ENCODE data around the gene SF3B4.
"Not testable (repeated sequence)": the region's sequence is repeated elsewhere in the genome, so short reads cannot be mapped to it uniquely, and the experiment has no call there.

SF3B4 gene

DNA sequence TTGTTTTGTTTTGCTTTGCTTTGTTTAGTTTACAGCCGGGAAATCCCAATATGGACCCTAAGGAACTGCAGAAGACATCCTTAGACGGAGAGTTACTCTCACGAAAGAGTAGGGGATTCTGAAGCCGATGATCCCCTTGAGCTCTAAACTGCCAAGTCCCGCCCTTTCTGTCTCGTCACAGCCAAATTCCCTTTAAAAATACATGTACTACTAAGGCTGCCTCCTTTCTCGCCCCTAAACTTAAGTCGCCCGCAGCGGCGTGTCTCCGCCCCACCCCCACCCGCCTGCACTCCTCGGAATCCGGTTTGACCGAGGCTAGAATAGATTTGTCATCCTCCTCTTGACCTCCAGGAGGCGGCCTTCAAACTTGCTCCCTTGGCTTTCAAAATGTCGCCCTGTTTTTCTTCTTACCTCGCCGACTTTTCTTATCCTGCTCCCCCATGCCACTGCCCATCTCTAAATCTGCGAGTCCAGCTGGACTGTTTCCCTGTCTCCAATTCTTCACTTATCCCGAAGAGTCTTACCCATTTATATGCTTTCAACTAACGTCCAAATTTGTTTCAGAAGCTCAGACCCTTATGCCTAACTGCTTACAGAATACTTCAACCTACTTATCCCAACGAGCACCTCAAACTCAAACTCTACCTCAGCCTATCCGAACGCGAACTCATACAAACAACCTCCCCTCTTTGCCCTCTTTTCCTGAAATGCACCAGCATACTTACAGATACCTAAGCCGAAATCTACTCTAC is 39.2 kb downstream of the SF3B4 start:
- TF ChIP-seq MYC (IDR thresholded peaks at IDR 0.05; ENCODE audit: low read depth, low read length) (peak; percentile 73), POLR2A (IDR thresholded peaks at IDR 0.05; ENCODE audit: extremely low read depth, insufficient read length) (peak; percentile 11), MAX (IDR thresholded peaks at IDR 0.05; ENCODE audit: low read depth, low read length) (peak; percentile 64)
- TF ChIP-seq, protein P1, sequence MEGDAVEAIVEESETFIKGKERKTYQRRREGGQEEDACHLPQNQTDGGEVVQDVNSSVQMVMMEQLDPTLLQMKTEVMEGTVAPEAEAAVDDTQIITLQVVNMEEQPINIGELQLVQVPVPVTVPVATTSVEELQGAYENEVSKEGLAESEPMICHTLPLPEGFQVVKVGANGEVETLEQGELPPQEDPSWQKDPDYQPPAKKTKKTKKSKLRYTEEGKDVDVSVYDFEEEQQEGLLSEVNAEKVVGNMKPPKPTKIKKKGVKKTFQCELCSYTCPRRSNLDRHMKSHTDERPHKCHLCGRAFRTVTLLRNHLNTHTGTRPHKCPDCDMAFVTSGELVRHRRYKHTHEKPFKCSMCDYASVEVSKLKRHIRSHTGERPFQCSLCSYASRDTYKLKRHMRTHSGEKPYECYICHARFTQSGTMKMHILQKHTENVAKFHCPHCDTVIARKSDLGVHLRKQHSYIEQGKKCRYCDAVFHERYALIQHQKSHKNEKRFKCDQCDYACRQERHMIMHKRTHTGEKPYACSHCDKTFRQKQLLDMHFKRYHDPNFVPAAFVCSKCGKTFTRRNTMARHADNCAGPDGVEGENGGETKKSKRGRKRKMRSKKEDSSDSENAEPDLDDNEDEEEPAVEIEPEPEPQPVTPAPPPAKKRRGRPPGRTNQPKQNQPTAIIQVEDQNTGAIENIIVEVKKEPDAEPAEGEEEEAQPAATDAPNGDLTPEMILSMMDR (IDR thresholded peaks at IDR 0.05; ENCODE audit: low read depth, low read length): peak; percentile 41
- peak overlapping the region; percentile 72 for H3K4me3 ChIP-seq (ENCODE audit: low read depth, low read length)
- DNase-seq (ENCODE audit: low read depth): peak; percentile 95

GRCh38 chr1:149887456-149888246 is 40.0 kb downstream of the SF3B4 start:
- DNase-seq (ENCODE audit: low read depth): peak; percentile 97
- TF ChIP-seq MYC (IDR thresholded peaks at IDR 0.05; ENCODE audit: low read depth, low read length) (peak; percentile 55; the same call in 1 of the 2 replicates), MAX (IDR thresholded peaks at IDR 0.05; ENCODE audit: low read depth, low read length) (no peak), POLR2A (IDR thresholded peaks at IDR 0.05; ENCODE audit: extremely low read depth, insufficient read length) (peak; percentile 83)
- TF ChIP-seq, protein P1 (IDR thresholded peaks at IDR 0.05; ENCODE audit: low read depth, low read length): no peak
- peak overlapping the region; percentile 83 for H3K4me3 ChIP-seq (ENCODE audit: low read depth, low read length)

DNA sequence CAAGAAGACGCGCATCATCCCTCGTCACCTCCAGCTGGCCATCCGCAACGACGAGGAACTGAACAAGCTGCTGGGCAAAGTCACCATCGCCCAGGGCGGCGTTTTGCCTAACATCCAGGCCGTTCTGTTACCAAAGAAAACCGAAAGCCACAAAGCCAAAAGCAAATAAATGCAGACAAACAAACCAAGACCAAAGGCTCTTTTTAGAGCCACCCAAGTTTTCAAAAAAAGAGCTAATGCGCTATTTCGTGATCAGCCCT is 40.5 kb downstream of the SF3B4 start:
- H3K4me3 ChIP-seq (ENCODE audit: low read depth, low read length): peak overlapping the region; percentile 83
- DNase-seq (ENCODE audit: low read depth): not testable (repeated sequence)

DNA sequence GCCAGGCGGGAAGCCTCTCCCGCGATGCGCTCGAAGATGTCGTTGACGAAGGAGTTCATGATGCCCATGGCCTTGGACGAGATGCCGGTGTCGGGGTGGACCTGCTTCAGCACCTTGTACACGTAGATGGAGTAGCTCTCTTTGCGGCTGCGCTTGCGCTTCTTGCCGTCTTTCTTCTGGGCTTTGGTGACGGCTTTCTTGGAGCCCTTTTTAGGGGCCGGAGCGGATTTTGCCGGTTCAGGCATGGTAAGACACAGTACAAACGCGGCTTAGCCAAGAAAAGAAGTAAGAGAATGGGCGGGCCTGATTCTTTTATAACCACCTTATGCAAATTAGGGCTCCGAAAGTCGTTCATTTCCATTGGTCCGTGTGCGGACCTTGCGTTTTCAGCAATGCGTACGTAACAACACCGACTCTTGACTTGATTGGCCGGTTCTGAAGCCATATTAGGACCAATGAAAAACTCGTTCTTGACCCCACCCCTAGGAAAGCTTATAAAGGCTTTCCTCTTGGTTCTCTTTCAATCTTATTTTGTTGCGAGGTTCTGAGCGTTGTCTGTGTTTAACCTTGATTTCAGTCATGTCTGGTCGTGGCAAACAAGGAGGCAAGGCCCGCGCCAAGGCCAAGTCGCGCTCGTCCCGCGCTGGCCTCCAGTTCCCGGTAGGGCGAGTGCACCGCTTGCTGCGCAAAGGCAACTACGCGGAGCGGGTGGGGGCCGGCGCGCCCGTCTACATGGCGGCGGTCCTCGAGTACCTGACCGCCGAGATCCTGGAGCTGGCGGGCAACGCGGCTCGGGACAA is 41.0 kb downstream of the SF3B4 start:
- peak; percentile 86 for TF ChIP-seq POLR2A (IDR thresholded peaks at IDR 0.05; ENCODE audit: extremely low read depth, insufficient read length)
- TF ChIP-seq, protein P1 (IDR thresholded peaks at IDR 0.05; ENCODE audit: low read depth, low read length): no peak
- no peak; the same call in 1 of the 2 replicates for TF ChIP-seq MAX (IDR thresholded peaks at IDR 0.05; ENCODE audit: low read depth, low read length)
- no peak for TF ChIP-seq MYC (IDR thresholded peaks at IDR 0.05; ENCODE audit: low read depth, low read length)
- H3K4me3 ChIP-seq (ENCODE audit: low read depth, low read length): peak overlapping the region; percentile 83
- DNase-seq (ENCODE audit: low read depth): peak; percentile 98

DNA sequence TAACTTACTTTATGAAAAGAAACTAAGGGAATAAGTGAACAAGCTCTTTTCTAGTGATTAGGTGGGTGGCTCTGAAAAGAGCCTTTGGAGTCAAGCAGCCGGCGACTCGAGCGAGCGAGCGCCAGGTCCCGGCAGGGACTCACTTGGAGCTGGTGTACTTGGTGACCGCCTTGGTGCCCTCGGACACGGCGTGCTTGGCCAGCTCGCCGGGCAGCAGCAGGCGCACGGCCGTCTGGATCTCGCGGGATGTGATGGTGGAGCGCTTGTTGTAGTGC is 41.5 kb downstream of the SF3B4 start:
- DNase-seq (ENCODE audit: low read depth): not testable (repeated sequence)
- peak overlapping the region; percentile 80 for H3K4me3 ChIP-seq (ENCODE audit: low read depth, low read length)

DNA sequence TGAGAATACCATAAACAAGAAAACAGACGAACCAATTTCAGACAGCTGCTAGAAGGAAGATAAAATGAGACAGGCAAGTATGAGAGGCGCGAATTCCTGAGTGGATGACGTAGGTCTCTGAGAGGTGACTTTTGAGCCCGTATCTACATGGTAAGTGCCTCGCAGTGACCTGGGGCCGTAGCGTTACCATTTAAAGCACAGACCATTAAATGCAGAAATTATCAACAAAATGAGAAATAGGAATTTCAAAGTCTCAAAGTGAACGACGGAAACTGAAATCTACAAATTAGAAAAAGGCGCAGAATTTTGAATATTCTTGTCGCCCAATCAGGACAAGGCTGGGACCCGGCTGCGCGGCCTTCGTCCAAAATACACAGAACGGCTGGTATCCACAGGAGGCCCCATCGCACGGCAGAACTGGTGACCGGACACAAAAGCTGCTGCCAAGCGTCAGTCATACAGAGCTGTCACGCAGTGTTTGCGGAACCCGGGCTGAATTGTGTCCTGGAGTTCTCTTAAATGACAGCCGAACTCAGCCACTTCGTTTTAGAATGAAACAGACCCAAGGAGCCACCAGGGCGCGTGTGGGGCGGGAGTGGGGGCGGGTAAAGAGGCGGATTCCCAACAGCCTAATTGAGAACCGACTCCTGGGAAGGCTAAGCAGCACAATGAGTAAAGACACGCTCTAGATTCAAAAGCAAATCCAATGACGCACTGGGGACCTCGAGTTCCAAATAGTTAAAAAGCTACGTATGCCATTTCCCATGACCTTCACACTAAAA is 42.1 kb downstream of the SF3B4 start:
- TF ChIP-seq POLR2A (IDR thresholded peaks at IDR 0.05; ENCODE audit: extremely low read depth, insufficient read length) (peak; percentile 77), MAX (IDR thresholded peaks at IDR 0.05; ENCODE audit: low read depth, low read length) (peak; percentile 59), MYC (IDR thresholded peaks at IDR 0.05; ENCODE audit: low read depth, low read length) (no peak; the same call in 1 of the 2 replicates)
- peak; percentile 90 for DNase-seq (ENCODE audit: low read depth)
- peak overlapping the region; percentile 80 for H3K4me3 ChIP-seq (ENCODE audit: low read depth, low read length)
